ENCODE results near the gene PRKG1. TPM values are rescaled to one million over a fixed set of nuclear protein-coding genes. Genes with fewer than 3 reads are reported as not detected.

PRKG1 gene
- total and polyA plus RNA-seq, 4 donors: 0.46 to 5.1 (median 1.5) TPM

- no peak for TF ChIP-seq ZBTB33 (IDR thresholded peaks at IDR 0.05)
- TF ChIP-seq HNF4A (conservative IDR thresholded peaks at IDR 0.05): no peak
- TF ChIP-seq RXRA (IDR thresholded peaks at IDR 0.05): no peak
These were observed 303.0 kb downstream of the PRKG1 start (continued) for GRCh38 chr10:51377070-51377931.

GRCh38 chr10:51377932-51378599, 303.8 kb downstream of the PRKG1 start:
- WGBS: 67% methylated on average over 3 of the region's 3 CpGs
- Histone ChIP-seq H3K27ac (ENCODE audit: low read depth in 1 of 2, low read length in 2 of 2) (no peak overlapping the region), H3K4me3 (ENCODE audit: low read depth in 1 of 3, low read length in 3 of 3) (no peak overlapping the region), H3K27me3 (ENCODE audit: control insufficient read depth in 4 of 4, insufficient read depth in 4 of 4, low read length in 3 of 4) (peaks cover 0 to 5% (median 0%) of the 10 kb centered on the region in 4 donors), H3K9ac (ENCODE audit: low read depth in 1 of 2, low read length in 2 of 2) (no peak overlapping the region), H3K4me1 (ENCODE audit: control insufficient read depth in 4 of 4, insufficient read depth in 4 of 4, low read length in 3 of 4) (no peaks in the 10 kb centered on the region), H3K9me3 (ENCODE audit: control insufficient read depth in 4 of 4, low read length in 3 of 4) (no peaks in the 10 kb centered on the region), H3K36me3 (ENCODE audit: control insufficient read depth in 4 of 4, insufficient read depth in 3 of 4, low read depth in 1 of 4, low read length in 3 of 4) (no peaks in the 10 kb centered on the region)
- no peak for DNase-seq (ENCODE audit: low spot score)
- no peak for TF ChIP-seq MAX (IDR thresholded peaks at IDR 0.05)
- TF ChIP-seq NR2F2 (IDR thresholded peaks at IDR 0.05): no peak
- no peak for TF ChIP-seq REST (IDR thresholded peaks at IDR 0.05)
- no peak for TF ChIP-seq HNF4A (conservative IDR thresholded peaks at IDR 0.05)
- no peak for TF ChIP-seq ZBTB33 (IDR thresholded peaks at IDR 0.05)
- TF ChIP-seq GABPA (IDR thresholded peaks at IDR 0.05 in 1 of 2, conservative IDR thresholded peaks at IDR 0.05 in 1 of 2): no peak
- no peak for TF ChIP-seq SP1 (IDR thresholded peaks at IDR 0.05)
- no peak for TF ChIP-seq HNF4G (IDR thresholded peaks at IDR 0.05)
- TF ChIP-seq YY1 (IDR thresholded peaks at IDR 0.05): no peak
- TF ChIP-seq RAD21 (IDR thresholded peaks at IDR 0.05): no peak
- TF ChIP-seq RXRA (IDR thresholded peaks at IDR 0.05): no peak
- no peak for TF ChIP-seq TAF1 (conservative IDR thresholded peaks at IDR 0.05)
- TF ChIP-seq CTCF (IDR thresholded peaks at IDR 0.05; ENCODE audit: low read depth, low read length, missing input control): no peak
- no peak for TF ChIP-seq EGR1 (IDR thresholded peaks at IDR 0.05; ENCODE audit: low read depth in 2 of 2)
- TF ChIP-seq FOXA1 (IDR thresholded peaks at IDR 0.05): no peak
- no peak for TF ChIP-seq JUND (IDR thresholded peaks at IDR 0.05)
- TF ChIP-seq FOXA2 (IDR thresholded peaks at IDR 0.05): no peak
- no peak for TF ChIP-seq ATF3 (IDR thresholded peaks at IDR 0.05)
